Stimulated activated CD8-positive, alpha-beta memory T cell treated with anti-CD3 and anti-CD28 coated beads, Interleukin-2, amount 100 ng/mL, for 1 hour (primary cell): ENCODE results near the gene FAM168A.

Experiments used
- DNase-seq, 2 donors: peaks; one replicate each; pipeline ENCODE4 v3.0.0-alpha.2; 2020; ENCODE audit warnings: low read depth in 2 of 2

The FAM168A gene

DNA sequence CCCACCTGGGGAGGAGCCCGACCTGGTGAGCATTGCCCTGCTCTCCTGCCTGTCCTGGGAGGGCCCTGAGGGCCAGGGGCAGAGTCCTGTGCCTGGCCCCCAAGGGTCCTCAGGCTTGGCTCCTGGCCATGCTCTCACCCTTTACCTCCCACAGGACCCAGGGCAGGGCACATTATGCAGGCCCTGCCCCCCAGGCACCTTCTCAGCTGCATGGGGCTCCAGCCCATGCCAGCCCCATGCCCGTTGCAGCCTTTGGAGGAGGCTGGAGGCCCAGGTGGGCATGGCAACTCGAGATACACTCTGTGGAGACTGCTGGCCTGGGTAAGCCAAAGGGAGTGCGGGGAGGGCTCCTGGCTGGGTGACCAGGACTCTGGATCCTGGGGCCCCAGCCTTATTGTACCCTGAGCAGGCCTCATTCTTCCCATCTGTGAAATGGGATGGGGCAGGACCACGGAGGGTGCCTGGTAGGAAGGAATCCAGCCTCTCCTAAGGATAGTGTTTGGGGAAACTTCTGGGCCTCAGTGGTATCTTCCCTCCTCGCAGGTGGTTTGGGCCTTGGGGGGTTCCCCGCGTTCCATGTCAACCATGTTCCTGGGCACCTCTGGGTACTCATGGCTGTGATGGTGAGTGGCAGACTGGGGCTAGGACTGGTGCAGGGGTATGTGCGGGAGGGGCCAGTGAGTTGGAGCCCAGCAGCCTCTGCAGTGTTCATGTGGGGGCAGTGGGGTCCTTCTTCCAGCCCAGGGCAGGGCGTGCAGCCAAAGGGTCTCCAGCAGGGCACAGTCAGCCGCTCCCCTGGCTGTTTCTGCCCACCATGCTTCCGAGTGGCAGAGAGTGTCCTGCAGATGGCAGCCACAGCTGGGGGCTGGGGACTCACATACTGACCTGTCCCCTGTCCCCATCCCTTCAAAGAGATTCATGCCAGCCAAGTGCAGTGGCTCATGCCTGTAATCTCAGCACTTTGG is 207.0 kb downstream of the FAM168A start:
- no peak for DNase-seq

- DNase-seq: no peak
Measured at GRCh38 chr11:73389916-73390315, 208.0 kb downstream of the FAM168A start.

GRCh38 chr11:73389134-73389525 is 208.8 kb downstream of the FAM168A start:
- DNase-seq: no peak

- no peak for DNase-seq
Measured at GRCh38 chr11:73388265-73389133, 209.4 kb downstream of the FAM168A start.

DNA sequence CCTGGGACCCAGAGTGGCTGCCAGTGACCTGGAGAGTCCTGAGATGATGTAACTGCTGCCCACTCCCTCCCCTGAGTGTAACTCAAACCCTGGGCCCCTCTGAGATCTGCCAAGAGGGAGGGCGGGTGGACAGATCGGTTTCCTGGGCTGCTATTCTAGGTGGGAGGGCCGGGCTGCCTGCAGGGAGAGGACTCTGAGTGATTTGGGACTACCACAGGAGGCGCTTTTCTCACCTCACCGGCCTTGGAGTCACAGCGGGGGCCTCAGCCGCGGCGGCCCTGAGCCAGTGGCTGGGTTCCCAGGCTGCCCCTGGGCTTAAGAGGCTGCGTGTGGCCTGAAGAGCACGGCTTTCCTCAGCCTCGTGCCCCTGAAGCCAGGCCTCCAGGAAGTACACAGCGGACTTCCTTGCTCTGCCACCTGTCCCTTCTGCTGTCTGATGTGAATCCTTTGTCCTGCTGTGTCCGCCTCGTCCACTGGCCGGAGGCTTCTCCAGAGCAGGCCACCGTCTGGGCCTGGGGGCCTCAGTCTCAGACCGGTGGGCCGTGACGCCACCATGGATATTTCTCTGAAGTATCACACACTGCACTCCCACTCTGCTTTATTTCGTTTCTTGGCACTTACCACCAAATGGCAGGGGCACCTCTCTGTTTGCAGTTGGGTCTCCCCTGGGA is 210.2 kb downstream of the FAM168A start:
- no peak for DNase-seq

DNA sequence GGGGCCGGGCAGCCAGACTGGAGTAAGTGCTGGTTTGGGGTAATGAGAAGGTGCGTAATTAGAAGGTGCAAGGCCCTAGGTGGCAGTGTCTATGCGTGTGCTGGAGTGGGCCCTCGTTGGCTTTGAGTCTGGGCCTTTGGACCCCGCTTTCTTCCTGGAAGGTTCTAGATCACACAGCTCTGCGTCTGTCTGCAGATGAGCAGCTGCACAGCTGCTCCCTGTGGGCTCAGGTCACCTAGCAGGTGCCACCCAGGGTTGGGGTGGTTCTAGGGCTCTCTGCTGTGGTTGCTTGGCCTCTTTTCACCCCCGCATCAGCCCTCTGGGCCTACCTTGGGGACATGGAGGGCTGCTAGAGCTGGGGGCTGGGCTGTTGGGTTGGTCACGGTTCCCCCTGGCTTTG is 211.4 kb downstream of the FAM168A start:
- no peak for DNase-seq

- no peak for DNase-seq
Measured at GRCh38 chr11:73386016-73386415, 211.9 kb downstream of the FAM168A start.

DNA sequence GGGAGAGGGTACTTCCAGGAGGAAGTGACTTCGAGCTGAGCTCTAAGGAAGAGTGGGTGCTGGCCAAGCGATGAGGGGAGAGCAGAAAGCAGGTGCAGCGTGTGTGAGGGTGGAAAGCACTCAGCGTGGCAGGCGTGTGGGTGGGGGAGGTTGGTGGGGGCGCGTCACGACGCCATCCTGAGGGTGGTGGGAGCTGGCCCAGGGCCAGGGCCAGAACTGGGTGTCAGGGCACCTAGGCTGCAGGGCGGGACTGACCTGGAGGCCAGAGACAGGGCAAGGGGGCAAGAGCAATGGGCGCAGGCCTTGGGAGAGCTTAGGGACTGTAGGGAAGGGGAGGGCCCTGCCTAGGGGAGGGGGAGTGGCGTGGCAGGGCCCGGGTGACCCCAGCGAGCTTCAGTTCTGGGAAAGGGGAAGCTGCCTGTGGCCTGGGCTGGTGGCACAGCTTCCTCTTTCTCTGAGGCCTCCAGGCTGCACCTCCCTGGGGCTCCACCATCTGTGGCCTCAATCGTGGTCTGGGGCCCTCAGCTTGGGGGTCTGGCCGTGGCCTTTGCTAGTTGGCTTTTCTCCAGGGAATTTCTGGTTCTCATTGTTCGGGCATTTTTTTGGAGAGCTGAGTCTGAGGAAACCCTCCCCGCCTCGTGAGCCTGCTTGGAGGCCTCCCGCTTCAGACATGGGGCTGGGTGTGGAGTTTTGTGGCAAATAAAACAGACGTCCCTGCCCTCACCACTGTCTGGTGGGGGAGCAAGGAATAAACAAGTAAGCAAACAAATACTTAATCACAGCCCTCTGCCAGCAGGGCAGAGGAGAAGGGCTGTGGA is 212.8 kb downstream of the FAM168A start:
- no peak for DNase-seq

DNA sequence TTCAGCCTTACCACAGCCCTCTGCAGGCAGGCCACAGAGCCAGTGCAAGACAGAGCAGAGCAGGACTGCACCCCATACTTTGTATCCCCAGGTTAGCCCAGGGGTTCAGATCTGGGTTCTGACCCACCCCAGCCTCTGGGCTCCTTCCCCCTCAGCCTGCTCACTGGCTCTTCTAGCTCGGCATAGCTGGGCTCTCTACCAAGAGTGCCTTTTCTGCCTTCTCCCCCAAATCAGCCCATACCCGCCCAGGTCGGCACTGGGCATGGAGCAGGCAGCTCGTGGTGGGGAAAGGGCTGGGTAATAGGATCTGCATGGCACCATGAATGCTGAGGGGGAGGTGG is 213.4 kb downstream of the FAM168A start:
- no peak for DNase-seq

- no peak for DNase-seq
Measured at GRCh38 chr11:73384125-73384441, 213.8 kb downstream of the FAM168A start.

- DNase-seq: no peak
Measured at GRCh38 chr11:73383249-73384124, 214.4 kb downstream of the FAM168A start.

DNA sequence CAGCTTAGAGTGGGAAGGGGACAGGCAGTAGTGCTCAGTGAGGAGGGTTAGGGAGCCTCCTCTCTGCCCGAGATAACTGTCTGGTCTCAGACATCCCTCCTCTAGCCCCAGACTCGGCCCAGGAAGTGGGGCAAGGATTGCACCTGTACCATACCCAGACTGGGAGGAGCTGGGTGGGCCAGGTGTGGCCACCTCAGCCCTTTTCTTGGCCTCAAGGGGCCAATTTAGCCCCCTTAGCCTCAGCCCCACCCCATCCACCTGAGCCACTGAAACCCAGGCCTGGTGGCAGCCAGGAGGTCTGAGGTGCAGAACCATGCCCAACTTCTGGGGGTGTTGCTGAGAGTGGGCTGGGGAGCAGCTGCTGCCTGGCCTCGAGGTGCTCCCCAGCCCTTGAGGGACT is 215.2 kb downstream of the FAM168A start:
- no peak for DNase-seq

- DNase-seq: no peak
Measured at GRCh38 chr11:73382183-73382582, 215.7 kb downstream of the FAM168A start.

DNA sequence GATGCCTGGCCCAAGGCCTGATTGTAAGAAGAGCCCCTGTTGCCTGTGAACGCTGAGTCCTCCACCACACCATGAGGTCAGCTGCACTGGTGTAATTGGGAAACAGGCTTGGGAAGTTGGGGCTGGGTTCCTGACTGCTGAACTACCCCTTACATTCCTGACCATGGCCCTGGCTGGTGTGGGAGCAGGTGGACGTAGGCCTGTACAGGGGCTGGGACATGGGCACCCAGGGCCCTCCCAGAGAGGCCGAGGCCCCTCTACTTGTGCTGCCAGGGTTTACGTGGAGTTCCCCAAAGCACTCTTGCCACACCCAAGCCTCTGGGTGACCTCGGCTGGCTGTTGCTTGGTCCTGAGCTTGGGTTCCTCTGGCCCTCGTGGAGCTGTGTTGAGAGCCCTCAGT is 216.3 kb downstream of the FAM168A start:
- no peak for DNase-seq

DNA sequence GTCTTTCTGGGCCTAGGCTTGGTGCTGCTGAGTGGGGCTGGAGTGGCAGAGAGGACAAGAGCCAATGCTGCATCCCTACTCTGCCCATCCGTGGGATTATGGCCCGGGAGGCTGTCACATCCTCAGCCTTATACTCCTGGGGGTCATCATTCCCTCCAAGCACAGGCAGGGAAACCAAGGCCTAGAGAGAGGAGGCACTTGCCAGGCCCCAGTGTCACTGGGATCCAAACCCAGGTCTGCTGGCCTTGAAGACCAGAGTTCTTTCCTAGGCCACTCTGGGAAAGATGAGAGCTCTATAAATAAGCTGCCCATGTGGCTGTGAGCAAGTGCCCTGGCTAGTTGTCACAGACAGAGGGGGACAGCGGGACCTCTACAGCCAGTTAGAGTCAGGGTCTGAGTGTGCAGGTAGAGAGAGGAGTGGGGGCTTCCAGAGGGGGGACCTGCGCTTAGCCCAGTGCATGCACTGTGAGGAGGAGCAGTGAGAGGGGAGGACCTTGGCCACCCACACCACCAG is 217.0 kb downstream of the FAM168A start:
- DNase-seq: no peak

GRCh38 chr11:73380331-73380730 is 217.6 kb downstream of the FAM168A start:
- no peak for DNase-seq

DNA sequence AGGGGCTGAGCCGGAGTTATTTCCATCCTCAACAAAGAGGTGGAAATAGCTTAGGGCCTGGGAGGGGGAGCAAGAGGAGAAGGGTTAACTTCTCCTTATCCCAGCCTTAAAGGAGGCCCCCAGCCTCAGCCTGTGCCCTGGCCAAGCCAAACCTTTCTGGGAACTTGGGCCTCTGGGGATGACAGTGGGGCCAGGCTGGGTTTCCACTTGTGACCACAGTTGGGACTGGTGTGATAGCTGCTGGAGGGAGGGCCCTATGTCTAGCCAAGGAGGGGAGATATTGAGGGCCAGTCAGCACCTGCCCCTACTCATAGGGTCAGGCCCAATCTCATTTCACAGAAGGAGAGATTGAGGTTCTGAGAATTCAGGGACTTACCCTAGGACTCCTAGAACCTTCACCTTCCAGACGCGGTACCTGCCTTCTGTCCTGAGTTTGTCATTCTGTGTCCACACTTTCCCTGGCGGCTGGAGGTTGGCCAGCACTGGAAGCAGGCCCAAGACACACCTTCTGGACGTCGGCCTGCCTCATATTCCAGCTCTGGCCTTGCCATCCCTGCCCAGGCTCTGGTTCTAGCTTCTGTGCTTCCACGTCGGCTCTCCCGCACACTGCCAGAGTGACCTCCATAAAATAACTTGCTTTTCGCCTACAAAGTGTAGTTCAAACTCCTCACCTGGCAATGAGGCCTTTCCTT is 218.6 kb downstream of the FAM168A start:
- no peak for DNase-seq

DNA sequence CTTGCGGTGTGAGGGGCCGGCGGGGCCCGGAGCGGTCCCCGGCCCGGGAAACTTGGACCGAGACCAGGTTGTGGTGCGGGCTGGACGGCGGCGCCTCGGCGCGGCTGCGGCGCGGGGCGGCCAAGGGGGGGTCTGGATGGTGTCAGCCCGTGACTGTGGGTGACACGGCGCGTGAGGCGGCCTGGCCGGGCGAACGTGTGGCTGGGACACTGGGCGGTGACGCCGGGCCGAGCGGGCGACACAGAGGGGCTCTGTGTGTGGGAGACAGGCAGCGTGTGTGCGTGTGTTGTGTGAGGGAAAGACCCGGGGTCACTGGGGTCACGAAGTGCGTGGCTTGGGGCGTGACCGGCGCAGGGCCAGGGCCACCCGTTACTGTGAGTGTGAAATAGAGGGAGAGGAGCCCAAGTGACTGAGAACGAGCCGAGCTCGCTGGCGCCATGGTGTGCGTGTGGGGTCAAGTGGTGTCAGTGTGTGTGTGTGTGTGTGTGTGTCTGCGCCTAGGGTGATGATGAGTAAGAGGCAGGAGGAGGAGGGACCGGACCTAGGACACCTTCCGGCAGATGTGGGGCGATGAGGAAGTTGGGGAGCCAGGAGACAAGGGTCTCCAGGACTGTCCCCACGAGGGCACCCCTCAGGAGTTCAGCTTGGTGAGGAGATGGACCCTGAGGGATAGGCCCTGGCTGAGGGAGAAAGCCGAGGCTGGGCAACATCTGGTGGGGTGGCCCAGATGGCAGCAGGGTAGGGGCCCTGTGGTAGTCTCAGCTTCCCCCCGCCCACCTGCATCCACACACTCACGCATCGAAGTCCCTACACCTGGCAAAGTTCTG is 220.9 kb downstream of the FAM168A start:
- peak; percentile 18 to 36 for DNase-seq
